Loucy (cell line): ENCODE measurements around the gene COL5A1.

Experiments used
- CTCF ChIP-seq: fragments of 200-600 bp; sonication (generic); conservative IDR thresholded peaks from 2 replicates; pipeline ENCODE4 v1.5.1; 2014; ENCODE audit warnings: mild to moderate bottlenecking, antibody characterized with exemption, low read length
- EZH2phosphoT487 ChIP-seq: fragments of 200-600 bp; IDR thresholded peaks from 2 replicates; pipeline ENCODE4 v1.6.1; 2018; ENCODE audit warnings: antibody characterized with exemption, mild to moderate bottlenecking, moderate library complexity, borderline replicate concordance

GRCh38 chr9:134846699-134847098 is 205.1 kb downstream of the COL5A1 start:
- TF ChIP-seq CTCF (no peak), EZH2phosphoT487 (no peak)
